GM11168 (cell line): Measurements from ENCODE around the gene EBF3.

Source experiments
- in situ Hi-C: fragments of 300-500 bp; cut with MboI; formaldehyde crosslinking; loops from one replicate; pipeline ENCODE4 v1.12.0; 2022; ENCODE audit warnings: low sequenced_read_pairs; ENCODE audit not compliant: unreplicated experiment

The EBF3 gene

DNA sequence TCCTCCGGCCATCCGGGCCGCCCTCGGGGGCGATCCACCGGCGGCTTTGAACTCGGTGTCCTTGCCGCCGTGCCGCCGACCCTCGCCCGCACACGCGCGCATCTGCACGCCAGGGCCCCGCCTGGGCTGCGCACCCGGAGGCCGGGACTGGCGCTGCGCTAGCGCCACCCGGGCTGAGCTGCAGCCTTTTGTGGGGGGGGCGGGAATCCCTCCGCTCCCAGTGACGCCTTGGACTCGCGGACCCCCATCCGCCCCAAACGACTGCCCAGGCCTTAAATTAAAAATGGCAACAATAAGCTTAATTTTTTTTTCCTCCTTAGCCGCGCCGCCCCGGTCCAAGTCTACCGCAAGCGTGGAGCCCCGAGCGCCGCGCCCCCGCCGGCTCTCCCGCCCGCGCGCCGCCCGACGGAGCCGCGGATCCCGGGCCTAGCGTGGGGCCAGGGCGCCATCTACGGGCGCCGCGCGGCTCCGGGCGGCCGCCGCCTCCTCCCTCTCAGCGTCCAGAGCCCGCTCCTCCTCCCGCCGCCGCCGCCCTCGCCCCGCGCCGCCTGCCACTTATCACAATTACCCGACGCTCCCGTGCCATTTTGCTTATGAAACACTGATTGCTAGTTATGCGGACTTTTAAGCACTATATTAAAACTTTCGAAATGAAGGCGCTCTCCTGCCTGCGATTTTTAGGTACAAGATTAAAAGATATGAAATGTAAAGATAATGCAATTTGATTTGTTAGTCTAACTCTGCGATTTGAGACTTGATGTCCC, 7.5 kb upstream of the EBF3 start:
- in situ Hi-C loops = loop anchor here (25.0 kb wide), 1 partner anchor 934 kb away; no protein-coding TSS in a partner anchor

GRCh38 chr10:129970465-129971364, 6.6 kb upstream of the EBF3 start:
- in situ Hi-C loops = loop anchor here (25.0 kb wide), 1 partner anchor 933 kb away; no protein-coding TSS in a partner anchor

GRCh38 chr10:129969911-129970464, 5.9 kb upstream of the EBF3 start:
- in situ Hi-C loops = loop anchor here (25.0 kb wide), 1 partner anchor 933 kb away; no protein-coding TSS in a partner anchor

DNA sequence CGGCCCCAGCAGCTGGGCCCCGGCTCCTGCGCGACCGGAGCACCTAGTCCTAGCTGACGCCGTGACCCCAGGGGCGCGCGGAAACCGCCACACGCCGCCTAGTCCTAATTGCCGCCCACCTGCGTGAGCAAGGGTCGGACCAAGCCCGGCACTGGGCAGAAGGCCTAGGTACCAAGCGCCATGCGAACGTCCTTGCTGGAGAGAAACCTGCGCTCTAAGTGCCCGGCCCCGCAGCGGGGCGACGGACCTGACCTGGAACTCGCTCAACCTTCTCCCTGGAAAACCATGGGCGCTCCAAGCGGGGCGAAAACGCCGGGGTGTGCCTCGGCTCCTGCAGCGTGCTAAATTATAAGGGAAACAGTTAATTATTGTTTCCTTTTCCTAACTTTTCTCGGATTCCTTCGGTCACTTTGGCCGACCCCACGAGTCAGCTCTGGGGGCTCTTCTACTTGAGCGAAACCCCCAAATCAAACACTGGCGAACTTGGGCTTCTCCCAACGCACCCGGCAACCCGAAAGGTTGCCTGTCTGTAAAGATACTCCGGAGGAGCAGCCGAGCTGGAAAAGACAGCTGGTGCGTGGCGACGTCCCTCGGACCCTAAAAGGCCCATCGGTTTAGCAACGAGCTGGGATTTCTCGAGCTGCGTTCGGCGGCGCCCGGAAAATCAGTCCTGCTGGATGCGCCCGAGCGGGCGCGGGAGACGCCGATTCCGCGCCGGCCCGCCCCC, 5.3 kb upstream of the EBF3 start:
- in situ Hi-C loops = loop anchor here (25.0 kb wide), 1 partner anchor 932 kb away; no protein-coding TSS in a partner anchor

DNA sequence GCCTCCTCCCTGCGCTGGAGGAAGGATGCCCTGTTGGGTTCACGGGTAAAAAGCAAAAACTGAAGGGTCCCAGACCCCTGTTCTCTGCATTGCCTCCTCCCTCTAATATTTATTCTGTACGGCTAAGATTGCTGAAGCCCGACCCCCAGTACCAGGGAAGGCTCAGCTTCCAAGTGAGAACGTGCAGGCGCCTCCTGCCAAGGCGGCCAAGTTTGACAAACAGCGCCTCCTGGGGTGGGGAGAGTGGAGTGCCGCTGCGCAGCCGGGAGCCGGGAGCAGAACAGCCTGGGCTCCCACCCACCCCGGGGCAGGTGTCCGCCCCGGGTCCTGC, 4.7 kb upstream of the EBF3 start:
- in situ Hi-C loops = loop anchor here (25.0 kb wide), 1 partner anchor 932 kb away; no protein-coding TSS in a partner anchor

DNA sequence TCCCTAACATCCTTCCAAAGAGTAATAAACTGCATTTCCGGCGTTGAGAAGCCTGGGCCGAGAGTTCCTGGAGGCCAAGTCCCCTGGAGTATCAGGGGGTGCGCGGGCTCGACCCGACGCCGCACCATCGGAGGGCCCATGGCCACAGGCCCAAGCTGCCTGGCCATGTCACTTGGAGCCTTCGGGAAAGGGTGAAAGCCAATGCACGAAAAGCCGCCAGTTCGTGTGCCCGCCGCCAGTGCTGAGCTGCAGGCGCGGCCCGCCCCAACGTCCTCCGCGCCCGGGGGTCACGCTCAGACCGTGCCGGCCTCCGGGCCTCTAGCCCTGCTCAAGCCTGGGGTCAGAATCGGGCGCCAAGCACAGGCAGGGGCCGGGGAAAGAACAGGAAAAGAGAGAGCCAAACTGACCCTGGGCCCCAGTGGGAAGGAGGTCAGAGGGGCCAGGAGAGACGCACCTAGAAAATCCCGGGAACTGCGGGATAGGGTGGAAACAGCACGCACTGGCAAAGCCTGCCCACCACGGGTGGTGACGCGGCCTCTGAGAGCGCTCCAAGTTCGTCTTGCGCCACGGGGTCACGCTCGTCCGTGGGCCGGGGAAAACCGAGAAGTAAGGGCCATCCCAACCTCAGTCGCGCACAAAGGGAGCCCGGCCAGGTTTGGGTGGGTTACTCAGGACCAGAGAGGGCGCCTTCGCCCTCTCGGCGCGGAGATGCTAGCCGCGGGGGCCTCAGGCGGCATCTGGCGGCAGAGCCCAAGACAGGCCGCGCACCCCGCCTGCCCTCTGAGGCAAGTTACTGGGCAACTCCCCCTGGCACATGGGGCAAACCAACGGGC, 4.2 kb upstream of the EBF3 start:
- in situ Hi-C loops = loop anchor here (25.0 kb wide), 1 partner anchor 931 kb away; no protein-coding TSS in a partner anchor

GRCh38 chr10:129967579-129968019, 3.5 kb upstream of the EBF3 start:
- in situ Hi-C loops = loop anchor here (25.0 kb wide), 1 partner anchor 930 kb away; no protein-coding TSS in a partner anchor

DNA sequence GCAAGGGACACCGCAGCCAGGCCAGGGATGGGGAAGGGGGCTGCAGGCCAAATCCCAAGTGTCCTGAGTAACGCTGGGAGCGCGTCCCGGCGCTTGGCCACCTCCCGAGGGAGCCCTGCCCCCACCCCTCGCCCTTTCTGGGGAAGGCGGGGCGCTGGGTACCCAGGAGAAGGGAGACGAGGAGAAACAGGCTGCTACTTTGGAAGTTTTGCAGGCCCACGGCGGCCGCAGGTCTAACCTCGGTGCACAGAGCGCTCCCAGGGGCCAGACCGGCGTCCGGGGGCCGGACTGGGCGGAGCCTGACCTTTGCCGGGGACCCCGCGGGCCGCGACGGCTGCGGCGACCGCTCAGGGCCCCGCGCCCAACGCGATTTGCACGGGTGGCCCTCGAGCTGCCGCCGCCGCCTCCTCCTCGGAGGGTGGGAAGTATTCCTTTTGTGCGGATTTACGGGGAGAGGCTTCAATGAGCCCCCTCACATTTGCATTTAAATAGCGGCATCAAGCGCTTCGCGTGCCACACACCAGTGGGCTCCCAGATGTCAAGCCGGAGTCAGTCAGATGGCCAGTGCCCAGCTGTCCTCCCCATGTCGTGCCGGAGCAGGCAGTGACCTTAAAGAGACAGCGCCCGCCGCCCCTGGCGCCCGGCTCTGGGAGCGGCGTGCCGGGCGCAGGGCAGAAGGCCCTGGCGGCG, 3.0 kb upstream of the EBF3 start:
- in situ Hi-C loops = loop anchor here (25.0 kb wide), 1 partner anchor 930 kb away; no protein-coding TSS in a partner anchor

GRCh38 chr10:129966370-129966888, 2.4 kb upstream of the EBF3 start:
- in situ Hi-C loops = loop anchor here (25.0 kb wide), 1 partner anchor 929 kb away; no protein-coding TSS in a partner anchor

DNA sequence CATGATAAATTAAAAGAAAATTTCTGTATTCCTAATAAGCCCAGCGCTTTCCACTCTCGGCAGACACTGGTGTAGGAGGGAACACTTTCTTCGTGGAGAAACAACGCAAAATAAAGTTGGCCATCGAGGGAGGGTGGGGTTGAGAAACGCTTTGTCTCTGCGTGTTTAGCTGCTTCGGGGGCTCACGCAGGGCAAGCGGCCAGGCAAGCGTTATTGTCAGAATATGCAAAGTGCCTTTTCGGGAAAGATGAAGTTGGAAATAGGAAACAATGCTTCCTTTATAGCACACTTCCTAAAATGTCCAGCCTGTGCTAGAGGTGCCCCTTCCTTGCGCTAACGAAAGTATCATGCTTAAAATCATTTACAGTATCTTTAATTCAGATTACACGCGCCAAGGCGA, 1.9 kb upstream of the EBF3 start:
- in situ Hi-C loops = loop anchor here (25.0 kb wide), 1 partner anchor 929 kb away; no protein-coding TSS in a partner anchor

- in situ Hi-C loops = loop anchor here (25.0 kb wide), 1 partner anchor 928 kb away; no protein-coding TSS in a partner anchor
These were observed 1.3 kb upstream of the EBF3 start for GRCh38 chr10:129965425-129965808.

DNA sequence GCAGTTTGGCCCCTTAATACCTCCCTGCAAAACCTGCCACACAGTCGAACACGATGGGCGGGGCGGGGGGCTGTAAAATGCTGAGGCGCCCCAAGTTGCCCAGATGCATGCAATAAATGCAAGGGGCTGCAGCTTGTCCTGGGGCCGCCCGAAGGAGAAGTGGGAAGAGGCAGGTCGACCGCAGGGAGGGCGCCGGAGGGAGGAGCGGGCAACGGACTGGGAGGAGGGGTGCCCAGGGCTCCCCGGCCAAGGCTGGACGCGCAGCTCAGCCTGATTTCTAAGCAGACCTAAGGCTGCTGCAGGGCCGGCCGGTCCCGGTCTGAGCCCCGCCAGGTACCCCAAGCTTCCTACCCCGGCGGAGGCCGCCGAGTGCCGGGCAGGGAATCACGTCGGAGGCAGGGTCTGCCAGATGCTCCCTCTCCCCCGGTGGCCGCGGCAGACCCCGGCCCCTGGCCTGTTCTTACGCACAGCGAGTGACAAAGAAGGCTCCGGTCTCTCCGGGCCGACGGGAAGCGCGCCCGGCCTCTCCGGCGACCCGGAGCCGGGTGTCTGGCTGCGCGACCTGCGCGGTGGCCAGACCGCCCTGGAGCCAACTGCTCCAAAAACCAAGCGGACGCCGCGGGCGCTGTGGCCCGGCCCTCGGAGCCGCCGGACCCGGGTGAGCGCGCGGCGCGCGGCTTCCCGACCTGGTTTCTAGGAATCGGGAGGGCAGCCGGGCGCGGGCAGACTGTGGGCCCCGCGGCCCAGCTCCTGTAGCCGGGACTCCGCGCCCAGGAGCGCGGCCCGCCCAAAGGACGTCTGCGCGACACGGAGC, 744 bp upstream of the EBF3 start:
- in situ Hi-C loops = loop anchor here (25.0 kb wide), 1 partner anchor 928 kb away; no protein-coding TSS in a partner anchor

DNA sequence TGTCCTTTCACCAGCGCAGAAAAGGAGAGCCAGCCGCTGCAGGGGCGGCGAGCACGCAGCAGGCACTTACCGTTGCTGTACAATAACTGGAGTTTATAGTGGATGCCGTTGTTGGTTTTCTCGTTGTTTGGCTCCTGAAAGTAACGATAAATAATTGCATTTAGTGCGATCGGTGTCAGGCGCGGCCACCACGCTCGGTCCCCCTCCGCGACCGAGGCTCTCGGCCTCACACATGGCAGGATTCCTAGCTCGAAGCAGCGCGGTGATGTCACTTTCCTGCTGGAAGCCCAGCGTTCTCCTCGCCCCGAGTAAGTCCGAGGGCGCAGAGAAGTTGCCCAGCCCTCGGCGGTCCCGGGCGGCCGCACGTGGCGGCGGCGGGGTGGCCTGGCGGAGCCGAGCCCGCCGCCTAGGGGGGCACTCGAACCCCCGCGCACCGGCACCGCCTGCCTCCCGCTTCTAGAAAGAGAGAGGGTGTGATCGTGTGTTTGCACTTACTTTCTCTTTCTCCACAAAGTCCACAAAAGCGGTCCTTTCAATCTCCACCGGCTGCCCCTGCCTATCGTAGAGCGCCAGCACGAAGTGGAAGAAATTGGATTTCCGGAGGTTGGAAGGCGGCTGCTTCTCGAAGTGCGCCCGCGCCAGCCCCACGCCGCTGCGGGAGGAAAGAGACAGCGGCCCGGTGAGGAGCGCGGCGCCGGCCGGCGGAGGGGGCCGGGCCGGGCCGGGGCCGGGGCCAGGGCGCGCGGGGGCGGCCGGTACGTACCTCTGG, 1.0 kb downstream of the EBF3 start:
- in situ Hi-C loops = loop anchor here (25.0 kb wide), 1 partner anchor 926 kb away; no protein-coding TSS in a partner anchor

GRCh38 chr10:129962031-129962871, 1.8 kb downstream of the EBF3 start:
- in situ Hi-C loops = loop anchor here (25.0 kb wide), 1 partner anchor 925 kb away; no protein-coding TSS in a partner anchor

DNA sequence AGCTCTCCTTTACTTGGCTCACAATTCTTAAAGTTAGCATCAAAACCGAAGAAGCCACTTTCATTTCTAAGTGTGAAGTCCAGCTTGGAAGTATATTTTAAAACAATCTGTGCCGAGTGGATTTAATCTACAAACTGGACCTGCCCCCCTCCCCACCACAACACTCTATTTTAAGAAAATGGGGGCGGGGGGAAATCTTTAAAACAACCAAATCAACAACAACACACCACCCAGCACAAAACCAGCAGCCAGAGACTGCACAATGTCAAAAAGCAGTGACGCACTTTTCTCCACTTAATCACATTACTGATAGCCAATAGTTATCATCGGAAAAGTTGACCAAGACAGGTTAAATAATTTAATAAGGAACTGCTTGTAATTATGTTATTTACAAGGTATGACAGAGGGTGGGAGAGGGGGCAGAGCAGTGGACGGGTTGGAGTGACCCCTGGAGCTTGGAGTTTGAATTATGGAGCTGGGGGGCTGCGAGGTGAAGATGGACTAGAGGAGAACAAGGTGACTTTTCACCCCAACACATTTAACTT, 2.8 kb downstream of the EBF3 start:
- in situ Hi-C loops = loop anchor here (25.0 kb wide), 1 partner anchor 924 kb away; no protein-coding TSS in a partner anchor
